Stomach (tissue), 4 donors: Measurements from ENCODE around the gene TPCN2.

Experiments used
- POLR2A ChIP-seq, 4 donors: fragments of 450-650 bp; IDR thresholded peaks; one replicate each; pipeline ENCODE4 v1.6.1; 2016; ENCODE audit warnings: antibody characterized with exemption in 4 of 4, control low read depth in 2 of 4, mild to moderate bottlenecking in 1 of 4, moderate library complexity in 1 of 4
- POLR2AphosphoS5 ChIP-seq, 3 donors: sonication (generic); formaldehyde crosslinking; IDR thresholded peaks; one replicate each; pipeline ENCODE4 v1.6.1; 2016; ENCODE audit warnings: antibody characterized with exemption in 3 of 3
- TF ChIP-seq, protein P1 (sequence below), 7 experiments: fragments of 450-650 bp in 4 of 7; fragments of 200-600 bp in 3 of 7; sonication (generic) in 3 of 7; IDR thresholded peaks; one replicate each; pipeline ENCODE4 v1.5.1; 2016 to 2019; ENCODE audit warnings: antibody characterized with exemption in 7 of 7, control low read depth in 2 of 7, mild to moderate bottlenecking in 1 of 7

DNA sequence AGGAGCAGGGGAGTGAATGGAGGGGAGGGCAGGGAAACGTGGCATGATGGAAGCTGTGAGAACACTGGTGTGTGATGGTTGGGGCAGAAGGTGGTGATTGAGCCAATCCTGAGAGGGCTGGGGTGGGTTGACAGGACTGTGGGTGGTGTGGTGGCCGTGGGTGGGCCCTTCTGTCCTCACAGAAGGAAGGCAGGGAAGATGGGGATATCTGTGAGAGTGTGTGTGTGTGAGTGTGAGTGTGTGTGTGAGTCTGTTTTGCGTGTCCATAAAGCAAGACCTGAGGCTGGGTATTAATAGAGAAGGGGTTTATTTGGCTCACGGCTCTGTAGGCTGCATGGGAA is 13.0 kb downstream of the TPCN2 start:
- TF ChIP-seq, protein P1, sequence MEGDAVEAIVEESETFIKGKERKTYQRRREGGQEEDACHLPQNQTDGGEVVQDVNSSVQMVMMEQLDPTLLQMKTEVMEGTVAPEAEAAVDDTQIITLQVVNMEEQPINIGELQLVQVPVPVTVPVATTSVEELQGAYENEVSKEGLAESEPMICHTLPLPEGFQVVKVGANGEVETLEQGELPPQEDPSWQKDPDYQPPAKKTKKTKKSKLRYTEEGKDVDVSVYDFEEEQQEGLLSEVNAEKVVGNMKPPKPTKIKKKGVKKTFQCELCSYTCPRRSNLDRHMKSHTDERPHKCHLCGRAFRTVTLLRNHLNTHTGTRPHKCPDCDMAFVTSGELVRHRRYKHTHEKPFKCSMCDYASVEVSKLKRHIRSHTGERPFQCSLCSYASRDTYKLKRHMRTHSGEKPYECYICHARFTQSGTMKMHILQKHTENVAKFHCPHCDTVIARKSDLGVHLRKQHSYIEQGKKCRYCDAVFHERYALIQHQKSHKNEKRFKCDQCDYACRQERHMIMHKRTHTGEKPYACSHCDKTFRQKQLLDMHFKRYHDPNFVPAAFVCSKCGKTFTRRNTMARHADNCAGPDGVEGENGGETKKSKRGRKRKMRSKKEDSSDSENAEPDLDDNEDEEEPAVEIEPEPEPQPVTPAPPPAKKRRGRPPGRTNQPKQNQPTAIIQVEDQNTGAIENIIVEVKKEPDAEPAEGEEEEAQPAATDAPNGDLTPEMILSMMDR (IDR thresholded peaks at IDR 0.05), result no peak
- TF ChIP-seq POLR2A (IDR thresholded peaks at IDR 0.05) (no peak), POLR2AphosphoS5 (IDR thresholded peaks at IDR 0.05) (no peak)
